ENCODE data around the gene DCAF7.
A peak's percentile ranks its signal among the peaks of the same experiment; 100 is the strongest.

DCAF7 gene

DNA sequence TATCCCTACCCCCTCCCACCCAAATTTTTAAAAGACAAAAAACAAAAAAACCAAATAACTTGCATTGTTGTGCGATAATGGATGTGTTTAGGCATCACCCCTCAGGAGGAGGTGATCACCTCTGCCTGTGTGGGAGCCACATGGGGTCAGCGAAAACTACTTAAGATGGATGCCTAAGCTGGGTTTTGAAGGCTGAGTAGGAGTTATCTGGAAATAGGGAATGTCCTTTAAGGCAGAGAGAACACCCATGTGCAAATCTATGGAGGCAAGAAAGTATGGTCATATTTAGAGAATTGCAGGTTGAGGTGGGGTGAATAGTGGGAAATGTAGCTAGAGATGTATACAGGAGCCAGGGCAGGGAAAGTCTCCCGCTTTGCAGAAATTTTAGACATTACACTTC lies 44.9 kb downstream of the DCAF7 start:
- no peak for TF ChIP-seq POLR2AphosphoS5 (IDR thresholded peaks at IDR 0.05; ENCODE audit: low read depth, low read length)
- TF ChIP-seq, protein P1, sequence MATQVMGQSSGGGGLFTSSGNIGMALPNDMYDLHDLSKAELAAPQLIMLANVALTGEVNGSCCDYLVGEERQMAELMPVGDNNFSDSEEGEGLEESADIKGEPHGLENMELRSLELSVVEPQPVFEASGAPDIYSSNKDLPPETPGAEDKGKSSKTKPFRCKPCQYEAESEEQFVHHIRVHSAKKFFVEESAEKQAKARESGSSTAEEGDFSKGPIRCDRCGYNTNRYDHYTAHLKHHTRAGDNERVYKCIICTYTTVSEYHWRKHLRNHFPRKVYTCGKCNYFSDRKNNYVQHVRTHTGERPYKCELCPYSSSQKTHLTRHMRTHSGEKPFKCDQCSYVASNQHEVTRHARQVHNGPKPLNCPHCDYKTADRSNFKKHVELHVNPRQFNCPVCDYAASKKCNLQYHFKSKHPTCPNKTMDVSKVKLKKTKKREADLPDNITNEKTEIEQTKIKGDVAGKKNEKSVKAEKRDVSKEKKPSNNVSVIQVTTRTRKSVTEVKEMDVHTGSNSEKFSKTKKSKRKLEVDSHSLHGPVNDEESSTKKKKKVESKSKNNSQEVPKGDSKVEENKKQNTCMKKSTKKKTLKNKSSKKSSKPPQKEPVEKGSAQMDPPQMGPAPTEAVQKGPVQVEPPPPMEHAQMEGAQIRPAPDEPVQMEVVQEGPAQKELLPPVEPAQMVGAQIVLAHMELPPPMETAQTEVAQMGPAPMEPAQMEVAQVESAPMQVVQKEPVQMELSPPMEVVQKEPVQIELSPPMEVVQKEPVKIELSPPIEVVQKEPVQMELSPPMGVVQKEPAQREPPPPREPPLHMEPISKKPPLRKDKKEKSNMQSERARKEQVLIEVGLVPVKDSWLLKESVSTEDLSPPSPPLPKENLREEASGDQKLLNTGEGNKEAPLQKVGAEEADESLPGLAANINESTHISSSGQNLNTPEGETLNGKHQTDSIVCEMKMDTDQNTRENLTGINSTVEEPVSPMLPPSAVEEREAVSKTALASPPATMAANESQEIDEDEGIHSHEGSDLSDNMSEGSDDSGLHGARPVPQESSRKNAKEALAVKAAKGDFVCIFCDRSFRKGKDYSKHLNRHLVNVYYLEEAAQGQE (IDR thresholded peaks at IDR 0.05; ENCODE audit: insufficient read depth in 1 of 2, low read depth in 2 of 2, low read length in 2 of 2) = no peak
- TF ChIP-seq SIN3A (IDR thresholded peaks at IDR 0.05; ENCODE audit: borderline replicate concordance, insufficient read depth, low read length) = no peak
- no peak for TF ChIP-seq TAF1 (IDR thresholded peaks at IDR 0.05; ENCODE audit: borderline replicate concordance, insufficient read depth, low read length)
- no peak for TF ChIP-seq FOXP2 (optimal IDR thresholded peaks at IDR 0.05; ENCODE audit: borderline replicate concordance, extremely low read depth, extremely low read length, insufficient read depth)

DNA sequence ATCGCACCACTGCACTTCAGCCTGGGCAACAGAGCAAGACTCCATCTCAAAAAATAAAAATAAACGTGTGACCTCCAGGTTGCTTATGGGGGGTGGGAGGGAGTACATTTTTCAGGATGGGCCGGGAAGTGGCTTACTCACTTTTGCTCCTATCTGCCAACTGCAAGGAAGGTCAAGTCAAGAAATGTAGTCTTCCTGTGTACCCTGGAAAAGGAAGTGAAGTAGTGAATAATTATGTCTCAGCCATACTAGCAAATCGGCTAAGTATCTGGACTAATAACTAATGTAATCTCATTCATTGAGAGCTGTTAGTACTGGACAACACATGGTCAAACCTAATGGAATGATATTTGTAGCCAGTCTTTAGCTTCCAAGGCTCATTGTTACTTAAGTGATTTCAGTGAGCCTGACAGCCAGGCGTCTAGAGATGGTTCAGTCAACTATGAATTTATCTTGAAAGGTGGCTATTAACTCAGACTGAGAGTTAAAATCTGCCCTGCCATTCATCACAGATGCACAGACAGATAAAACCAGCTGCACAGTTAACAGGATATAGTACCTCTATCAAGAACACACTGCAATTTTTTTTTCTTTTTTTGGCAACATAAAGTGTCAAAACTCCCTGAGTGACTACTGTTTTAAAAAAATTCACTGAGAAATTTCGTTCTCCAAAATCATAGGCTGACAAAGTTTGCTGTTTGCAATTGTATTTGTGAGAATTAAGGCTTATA lies 46.7 kb downstream of the DCAF7 start:
- TF ChIP-seq POLR2AphosphoS5 (IDR thresholded peaks at IDR 0.05; ENCODE audit: low read depth, low read length) (no peak), SIN3A (IDR thresholded peaks at IDR 0.05; ENCODE audit: borderline replicate concordance, insufficient read depth, low read length) (no peak), TAF1 (IDR thresholded peaks at IDR 0.05; ENCODE audit: borderline replicate concordance, insufficient read depth, low read length) (no peak), FOXP2 (optimal IDR thresholded peaks at IDR 0.05; ENCODE audit: borderline replicate concordance, extremely low read depth, extremely low read length, insufficient read depth) (no peak)
- TF ChIP-seq, protein P1 (IDR thresholded peaks at IDR 0.05; ENCODE audit: insufficient read depth in 1 of 2, low read depth in 2 of 2, low read length in 2 of 2) = no peak

DNA sequence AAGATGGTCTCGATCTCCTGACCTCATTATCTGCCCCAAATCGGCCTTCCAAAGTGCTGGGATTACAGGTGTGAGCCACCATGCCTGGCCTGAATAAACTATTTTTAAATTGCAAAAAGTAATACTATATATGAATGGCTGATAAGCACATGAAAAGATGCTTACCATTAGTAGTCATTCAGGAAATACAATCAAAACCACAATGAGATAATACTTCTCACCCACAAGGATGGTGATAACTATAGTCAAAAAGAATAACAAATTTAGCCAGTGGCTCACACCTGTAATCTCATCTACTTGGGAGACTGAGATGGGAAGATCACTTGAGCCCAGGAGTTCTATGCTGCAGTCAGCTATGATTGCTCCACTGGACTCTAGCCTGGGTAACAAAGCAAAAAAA lies 48.0 kb downstream of the DCAF7 start:
- TF ChIP-seq TAF1 (IDR thresholded peaks at IDR 0.05; ENCODE audit: borderline replicate concordance, insufficient read depth, low read length) = no peak
- TF ChIP-seq FOXP2 (optimal IDR thresholded peaks at IDR 0.05; ENCODE audit: borderline replicate concordance, extremely low read depth, extremely low read length, insufficient read depth) = no peak
- no peak for TF ChIP-seq SIN3A (IDR thresholded peaks at IDR 0.05; ENCODE audit: borderline replicate concordance, insufficient read depth, low read length)
- TF ChIP-seq, protein P1 (IDR thresholded peaks at IDR 0.05; ENCODE audit: insufficient read depth in 1 of 2, low read depth in 2 of 2, low read length in 2 of 2) = no peak
- no peak for TF ChIP-seq POLR2AphosphoS5 (IDR thresholded peaks at IDR 0.05; ENCODE audit: low read depth, low read length)

DNA sequence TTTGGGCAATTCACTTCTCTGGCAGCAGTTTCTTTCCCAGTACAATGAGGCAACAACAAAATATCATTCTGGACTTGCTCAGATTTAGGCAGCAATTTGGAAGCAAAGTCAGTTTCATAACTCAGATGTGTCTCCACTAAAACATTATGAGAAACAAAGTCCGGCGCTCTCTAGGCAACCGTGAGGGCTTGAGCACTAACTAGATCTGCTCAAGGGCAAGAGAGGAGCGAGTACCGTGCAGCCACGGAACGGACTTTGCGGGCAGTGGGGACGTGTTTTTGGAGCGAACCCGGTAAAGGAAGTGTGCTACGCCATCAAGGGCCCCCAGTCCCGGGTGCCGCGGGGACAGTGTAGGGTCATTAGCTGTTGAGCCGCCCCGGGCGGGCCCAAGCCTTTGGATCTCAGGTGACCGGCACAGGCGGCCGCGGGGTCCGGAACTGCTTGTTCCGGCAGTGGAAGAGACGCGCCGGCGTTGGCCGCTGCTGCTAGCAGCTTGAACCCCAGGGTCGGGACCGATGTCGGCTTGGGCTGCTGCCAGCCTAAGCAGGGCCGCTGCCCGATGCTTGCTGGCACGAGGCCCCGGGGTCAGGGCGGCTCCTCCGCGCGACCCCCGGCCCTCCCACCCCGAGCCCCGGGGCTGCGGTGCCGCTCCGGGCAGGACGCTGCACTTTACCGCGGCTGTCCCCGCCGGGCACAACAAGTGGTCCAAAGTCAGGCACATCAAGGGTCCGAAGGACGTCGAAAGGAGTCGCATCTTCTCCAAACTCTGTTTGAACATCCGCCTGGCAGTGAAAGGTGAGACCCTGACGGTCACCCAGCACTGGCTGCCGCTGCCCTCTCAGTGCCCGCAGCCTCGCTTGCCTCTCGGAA lies 50.5 kb downstream of the DCAF7 start, which contains the start of gene TACO1:
Gene TACO1 (plus strand): TSS at position 327 of the 870 bp plus-strand sequence. CDS start 189 bp downstream, at position 516.
- 0 out of 2 replicates have a peak, but pooled peaks have one; percentile 23 for TF ChIP-seq SIN3A (IDR thresholded peaks at IDR 0.05; ENCODE audit: borderline replicate concordance, insufficient read depth, low read length)
- TF ChIP-seq FOXP2 (optimal IDR thresholded peaks at IDR 0.05; ENCODE audit: borderline replicate concordance, extremely low read depth, extremely low read length, insufficient read depth) = peak; percentile 95
- TF ChIP-seq POLR2AphosphoS5 (IDR thresholded peaks at IDR 0.05; ENCODE audit: low read depth, low read length) = peak; percentile 90
- TF ChIP-seq TAF1 (IDR thresholded peaks at IDR 0.05; ENCODE audit: borderline replicate concordance, insufficient read depth, low read length) = peak; percentile 96
- TF ChIP-seq, protein P1 (IDR thresholded peaks at IDR 0.05; ENCODE audit: insufficient read depth in 1 of 2, low read depth in 2 of 2, low read length in 2 of 2) = peak; percentile 23 to 72; a peak in 2 of 4 replicates

Data from PFSK-1 (cell line).